Measurements from ENCODE around the gene PPARA.

- no peak for TF ChIP-seq CTCF (IDR thresholded peaks at IDR 0.05)
- no peak for TF ChIP-seq ZFX (IDR thresholded peaks at IDR 0.05; ENCODE audit: borderline replicate concordance)
Observed at GRCh38 chr22:46165977-46166376, 15.7 kb downstream of the PPARA start.
